ENCODE data around the gene SMCO2. TPM values are rescaled to one million over a fixed set of nuclear protein-coding genes. Genes with fewer than 3 reads are reported as not detected.

SMCO2 gene
- polyA plus RNA-seq, 3 donors: 17.4 TPM; not detected in 2

GRCh38 chr12:27511031-27511722 is 64.6 kb downstream of the SMCO2 start:
- Histone ChIP-seq H2AFZ (ENCODE audit: insufficient read depth, low read depth, low read length, poor library complexity, severe bottlenecking) (no peak overlapping the region), H3K4me2 (replicated peaks; ENCODE audit: extremely low read depth, low read length, poor library complexity, severe bottlenecking) (no peak overlapping the region)

GRCh38 chr12:27511723-27512045 is 65.1 kb downstream of the SMCO2 start:
- WGBS (ENCODE audit: insufficient coverage): no CpG with 5 or more reads among the region's 3 CpGs
- no peak overlapping the region for H3K4me2 ChIP-seq (replicated peaks; ENCODE audit: extremely low read depth, low read length, poor library complexity, severe bottlenecking)

More at GRCh38 chr12:27511031-27511722, 64.6 kb downstream of the SMCO2 start:
- H3K4me3 ChIP-seq (replicated peaks in 1 of 3; ENCODE audit: low read depth in 2 of 3, low read length in 3 of 3): no peak overlapping the region
- no peaks in the 10 kb centered on the region for H3K4me1 ChIP-seq (ENCODE audit: control insufficient read depth in 1 of 2, insufficient read depth in 2 of 2, low read length in 2 of 2)
- no peak for DNase-seq
- no peak overlapping the region for H3K4me3 Mint-ChIP-seq
- peaks cover 0 to 2% (median 0%) of the 10 kb centered on the region in 3 donors for H3K27me3 Mint-ChIP-seq (ENCODE audit: low read depth in 3 of 3)
- H3K4me1 Mint-ChIP-seq: no peaks in the 10 kb centered on the region
- H3K9me3 Mint-ChIP-seq: peaks cover 0 to 6% (median 1%) of the 10 kb centered on the region in 7 donors
- no peaks in the 10 kb centered on the region for H3K9me3 ChIP-seq (replicated peaks in 1 of 2; ENCODE audit: control insufficient read depth in 1 of 2, insufficient read depth in 1 of 2, low read length in 2 of 2)
- H3K36me3 ChIP-seq (replicated peaks in 1 of 2; ENCODE audit: control insufficient read depth in 1 of 2, insufficient read depth in 2 of 2, low read length in 2 of 2): no peaks in the 10 kb centered on the region
- no peaks in the 10 kb centered on the region for H3K79me2 ChIP-seq (ENCODE audit: insufficient read depth, low read length)
- H3K9ac ChIP-seq (ENCODE audit: insufficient read depth, low read length, poor library complexity, severe bottlenecking): no peak overlapping the region
- H4K20me1 ChIP-seq (ENCODE audit: insufficient read depth, low read length): no peaks in the 10 kb centered on the region
- intact Hi-C loops (cut with micrococcal nuclease): no loop called here
- no peaks in the 10 kb centered on the region for H3K27me3 ChIP-seq (ENCODE audit: control insufficient read depth in 2 of 2, insufficient read depth in 2 of 2, low read length in 2 of 2)
- H3K27ac Mint-ChIP-seq: no peak overlapping the region
- no peak for TF ChIP-seq CTCF (IDR thresholded peaks at IDR 0.05)
- WGBS (ENCODE audit: insufficient coverage): 100% methylated on average over 3 of the region's 6 CpGs
- no peaks in the 10 kb centered on the region for H3K36me3 Mint-ChIP-seq
- no peak overlapping the region for H3K27ac ChIP-seq (ENCODE audit: low read depth in 1 of 2, low read length in 2 of 2)

More at GRCh38 chr12:27511723-27512045, 65.1 kb downstream of the SMCO2 start:
- Histone ChIP-seq H3K36me3 (replicated peaks in 1 of 2; ENCODE audit: control insufficient read depth in 1 of 2, insufficient read depth in 2 of 2, low read length in 2 of 2) (no peaks in the 10 kb centered on the region), H3K4me3 (replicated peaks in 1 of 3; ENCODE audit: low read depth in 2 of 3, low read length in 3 of 3) (no peak overlapping the region), H3K4me1 (ENCODE audit: control insufficient read depth in 1 of 2, insufficient read depth in 2 of 2, low read length in 2 of 2) (no peaks in the 10 kb centered on the region), H3K79me2 (ENCODE audit: insufficient read depth, low read length) (no peaks in the 10 kb centered on the region), H4K20me1 (ENCODE audit: insufficient read depth, low read length) (no peaks in the 10 kb centered on the region), H3K9ac (ENCODE audit: insufficient read depth, low read length, poor library complexity, severe bottlenecking) (no peak overlapping the region), H3K27ac (ENCODE audit: low read depth in 1 of 2, low read length in 2 of 2) (no peak overlapping the region), H3K9me3 (replicated peaks in 1 of 2; ENCODE audit: control insufficient read depth in 1 of 2, insufficient read depth in 1 of 2, low read length in 2 of 2) (no peaks in the 10 kb centered on the region), H3K27me3 (ENCODE audit: control insufficient read depth in 2 of 2, insufficient read depth in 2 of 2, low read length in 2 of 2) (no peaks in the 10 kb centered on the region), H2AFZ (ENCODE audit: insufficient read depth, low read depth, low read length, poor library complexity, severe bottlenecking) (no peak overlapping the region)
- no peak for TF ChIP-seq CTCF (IDR thresholded peaks at IDR 0.05)
- H3K4me3 Mint-ChIP-seq: no peak overlapping the region
- intact Hi-C loops (cut with micrococcal nuclease): no loop called here
- peaks cover 0 to 2% (median 0%) of the 10 kb centered on the region in 3 donors for H3K27me3 Mint-ChIP-seq (ENCODE audit: low read depth in 3 of 3)
- DNase-seq: no peak
- H3K27ac Mint-ChIP-seq: no peak overlapping the region
- peaks cover 0 to 2% (median 0%) of the 10 kb centered on the region in 7 donors for H3K9me3 Mint-ChIP-seq
- H3K36me3 Mint-ChIP-seq: no peaks in the 10 kb centered on the region
- H3K4me1 Mint-ChIP-seq: no peaks in the 10 kb centered on the region
